Transverse colon (tissue), 4 donors: Measurements from ENCODE around the gene ZNF547.

ENCODE experiments used
- POLR2A ChIP-seq: fragments of 450-650 bp; IDR thresholded peaks from one replicate; pipeline ENCODE4 v1.6.1; 2016; ENCODE audit warnings: antibody characterized with exemption, mild to moderate bottlenecking, moderate library complexity
- POLR2AphosphoS5 ChIP-seq, 3 donors: sonication (generic); formaldehyde crosslinking; IDR thresholded peaks; one replicate each; pipeline ENCODE4 v1.6.1; 2016; ENCODE audit warnings: antibody characterized with exemption in 3 of 3
- TF ChIP-seq, protein P1 (sequence below), 5 experiments: fragments of 200-600 bp in 3 of 5; fragments of 450-650 bp in 2 of 5; sonication (generic) in 3 of 5; IDR thresholded peaks; 1 replicate in 2 of 5; 2 replicates in 3 of 5; pipeline ENCODE4 v1.5.1; 2016 to 2017; ENCODE audit warnings: antibody characterized with exemption in 5 of 5, inconsistent platforms in 3 of 5, mild to moderate bottlenecking in 2 of 5, moderate library complexity in 1 of 5

DNA sequence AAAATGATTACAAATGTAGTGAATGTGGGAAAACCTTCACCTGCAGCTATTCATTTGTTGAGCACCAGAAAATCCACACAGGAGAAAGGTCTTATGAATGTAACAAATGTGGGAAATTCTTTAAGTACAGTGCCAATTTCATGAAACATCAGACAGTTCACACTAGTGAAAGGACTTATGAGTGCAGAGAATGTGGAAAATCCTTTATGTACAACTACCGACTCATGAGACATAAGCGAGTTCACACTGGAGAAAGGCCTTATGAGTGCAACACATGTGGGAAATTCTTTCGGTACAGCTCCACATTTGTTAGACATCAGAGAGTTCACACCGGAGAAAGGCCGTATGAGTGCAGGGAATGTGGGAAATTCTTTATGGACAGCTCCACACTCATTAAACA lies 35.5 kb downstream of the ZNF547 start:
- TF ChIP-seq, protein P1, sequence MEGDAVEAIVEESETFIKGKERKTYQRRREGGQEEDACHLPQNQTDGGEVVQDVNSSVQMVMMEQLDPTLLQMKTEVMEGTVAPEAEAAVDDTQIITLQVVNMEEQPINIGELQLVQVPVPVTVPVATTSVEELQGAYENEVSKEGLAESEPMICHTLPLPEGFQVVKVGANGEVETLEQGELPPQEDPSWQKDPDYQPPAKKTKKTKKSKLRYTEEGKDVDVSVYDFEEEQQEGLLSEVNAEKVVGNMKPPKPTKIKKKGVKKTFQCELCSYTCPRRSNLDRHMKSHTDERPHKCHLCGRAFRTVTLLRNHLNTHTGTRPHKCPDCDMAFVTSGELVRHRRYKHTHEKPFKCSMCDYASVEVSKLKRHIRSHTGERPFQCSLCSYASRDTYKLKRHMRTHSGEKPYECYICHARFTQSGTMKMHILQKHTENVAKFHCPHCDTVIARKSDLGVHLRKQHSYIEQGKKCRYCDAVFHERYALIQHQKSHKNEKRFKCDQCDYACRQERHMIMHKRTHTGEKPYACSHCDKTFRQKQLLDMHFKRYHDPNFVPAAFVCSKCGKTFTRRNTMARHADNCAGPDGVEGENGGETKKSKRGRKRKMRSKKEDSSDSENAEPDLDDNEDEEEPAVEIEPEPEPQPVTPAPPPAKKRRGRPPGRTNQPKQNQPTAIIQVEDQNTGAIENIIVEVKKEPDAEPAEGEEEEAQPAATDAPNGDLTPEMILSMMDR (IDR thresholded peaks at IDR 0.05) = no peak
- TF ChIP-seq POLR2A (no peak), POLR2AphosphoS5 (IDR thresholded peaks at IDR 0.05) (no peak)
